Stimulated activated naive B cell treated with anti-CD40 and anti-IgM and Interleukin-4, amounts not matched to agents 10 μg/mL and 1 μg/mL and 100 μg/mL, for 72 hours (primary cell): ENCODE results near the gene ACP6.

Experiments
- ATAC-seq, 2 donors: fragments of 150-1000 bp; cut with Tn5 transposase; replicated peaks; 2 replicates each; pipeline ENCODE4 v1.10.0; 2021; ENCODE audit warnings: moderate library complexity in 1 of 2
- DNase-seq: peaks from one replicate; pipeline ENCODE4 v3.0.0; 2021
- H3K27ac Mint-ChIP-seq: one replicate; pipeline ENCODE4 v1.8.0; 2022; ENCODE audit warnings: mild to moderate bottlenecking, mixed read lengths
- H3K27me3 Mint-ChIP-seq, 2 donors: one replicate each; pipeline ENCODE4 v1.8.0; 2022; ENCODE audit warnings: mixed read lengths in 2 of 2
- H3K36me3 Mint-ChIP-seq, 2 donors: one replicate each; pipeline ENCODE4 v1.8.0; 2022; ENCODE audit warnings: mixed read lengths in 2 of 2, mild to moderate bottlenecking in 1 of 2
- H3K4me1 Mint-ChIP-seq, 2 donors: one replicate each; pipeline ENCODE4 v1.8.0; 2022; ENCODE audit warnings: mixed read lengths in 2 of 2, mild to moderate bottlenecking in 1 of 2
- H3K4me3 Mint-ChIP-seq, 2 donors: one replicate each; pipeline ENCODE4 v1.8.0; 2022; ENCODE audit warnings: mild to moderate bottlenecking in 2 of 2, mixed read lengths in 2 of 2, moderate library complexity in 1 of 2
- H3K9me3 Mint-ChIP-seq, 2 donors: one replicate each; pipeline ENCODE4 v1.8.0; 2022; ENCODE audit warnings: mixed read lengths in 2 of 2, mild to moderate bottlenecking in 1 of 2

ACP6 gene

DNA sequence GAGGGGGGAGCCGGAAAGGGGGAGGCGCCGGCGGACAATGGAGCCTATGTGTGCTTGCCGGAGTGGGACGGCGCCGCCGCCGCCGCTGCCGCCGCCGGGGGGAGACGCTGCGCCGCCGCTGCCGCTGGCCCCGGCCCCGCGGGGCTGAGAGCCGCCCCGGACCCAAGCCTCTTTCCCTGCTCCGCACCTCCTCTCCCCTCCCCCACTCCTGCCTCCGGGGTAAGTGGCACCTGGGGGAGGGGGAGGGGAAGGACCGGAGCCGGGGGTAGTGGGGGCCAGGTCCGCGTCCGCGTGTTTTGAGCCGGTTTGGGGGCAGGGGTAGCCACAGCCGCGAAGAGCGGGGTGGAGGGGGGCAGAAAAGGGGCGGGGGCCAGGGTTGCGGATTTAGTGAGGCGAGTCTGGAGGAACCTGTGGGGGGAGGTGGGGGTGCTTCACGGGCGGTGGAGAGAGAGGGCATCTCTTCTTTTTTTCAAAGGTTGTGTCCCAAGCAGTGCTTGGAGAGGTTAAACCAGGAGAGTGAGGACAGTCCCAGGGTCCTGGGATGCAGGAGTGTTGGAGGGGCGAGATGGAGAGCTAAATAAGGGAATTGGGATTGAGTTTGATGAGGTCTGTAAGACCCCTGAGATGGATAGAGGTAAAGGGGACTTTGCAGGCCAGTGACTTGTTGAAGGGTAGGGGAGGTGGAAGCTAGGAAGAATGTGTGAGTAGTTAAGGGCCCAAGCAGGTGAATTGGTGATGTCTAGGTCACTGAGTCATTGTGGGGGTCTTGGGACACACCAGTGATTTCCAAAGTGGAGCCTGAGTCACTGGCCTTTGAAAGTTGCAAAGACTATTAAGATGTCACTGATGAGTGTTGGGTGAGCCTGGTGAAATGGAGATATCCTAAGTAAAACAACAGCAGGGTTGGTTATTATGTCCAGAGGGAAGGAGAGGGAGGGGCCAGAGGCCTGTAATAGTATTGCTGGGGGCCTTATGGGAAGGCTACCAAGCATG lies 69.9 kb downstream of the ACP6 start:
- Mint-ChIP-seq H3K27ac (peak overlapping the region; percentile 34), H3K36me3 (peaks cover 2 to 6% of the 10 kb centered on the region in 2 donors), H3K9me3 (no peaks in the 10 kb centered on the region), H3K4me3 (peak overlapping the region; percentile 84 to 99), H3K27me3 (peaks cover 0 to 8% of the 10 kb centered on the region in 2 donors), H3K4me1 (peaks cover 15 to 24% of the 10 kb centered on the region in 2 donors)
- ATAC-seq = peak; percentile 6 to 13
- no peak for DNase-seq

DNA sequence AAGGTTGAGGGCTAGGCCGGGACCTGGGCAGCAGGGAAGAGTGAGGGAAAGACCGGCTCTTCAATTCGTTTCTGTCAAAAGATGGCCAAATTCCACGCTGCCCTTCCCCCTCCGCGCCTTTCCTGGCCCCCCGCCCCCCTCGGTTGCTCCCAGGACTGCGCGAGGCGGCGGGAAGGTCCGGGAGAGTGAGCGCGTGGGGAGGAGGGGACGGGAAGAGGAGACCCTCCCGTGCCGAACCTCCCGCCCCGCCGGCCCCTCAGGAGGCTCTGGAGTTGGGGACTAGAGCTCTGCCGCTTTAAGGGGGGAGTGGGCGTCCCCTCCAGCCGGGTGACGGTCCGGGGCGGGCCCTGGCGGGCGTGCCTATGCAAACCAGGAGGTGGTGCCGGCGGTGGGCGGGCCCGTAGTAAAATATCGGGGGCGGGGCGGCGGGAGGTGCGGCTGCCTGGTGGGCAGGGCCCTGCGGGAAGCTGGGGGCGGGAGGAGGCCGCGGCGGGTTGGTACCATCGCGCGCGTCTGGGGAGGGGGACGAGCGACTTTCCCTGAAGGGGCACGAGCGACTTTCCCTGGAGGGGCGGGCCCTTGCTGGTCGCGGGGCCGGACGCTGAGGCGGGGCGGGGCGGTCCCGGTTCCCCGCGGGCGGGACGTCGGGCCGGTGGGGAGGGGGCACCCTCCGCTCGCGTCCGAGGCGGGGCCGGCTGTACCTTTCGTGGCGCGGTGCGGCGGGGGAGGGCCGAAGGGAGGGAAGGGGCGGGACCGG lies 70.8 kb downstream of the ACP6 start:
- DNase-seq (peak; percentile 91), ATAC-seq (peak; percentile 85 to 89)
- peak overlapping the region; percentile 65 for H3K27ac Mint-ChIP-seq
- H3K4me3 Mint-ChIP-seq = peak overlapping the region; percentile 93 to 99
- peaks cover 0 to 8% of the 10 kb centered on the region in 2 donors for H3K27me3 Mint-ChIP-seq
- no peaks in the 10 kb centered on the region for H3K9me3 Mint-ChIP-seq
- peaks cover 0 to 1% of the 10 kb centered on the region in 2 donors for H3K36me3 Mint-ChIP-seq
- peaks cover 15 to 24% of the 10 kb centered on the region in 2 donors for H3K4me1 Mint-ChIP-seq

DNA sequence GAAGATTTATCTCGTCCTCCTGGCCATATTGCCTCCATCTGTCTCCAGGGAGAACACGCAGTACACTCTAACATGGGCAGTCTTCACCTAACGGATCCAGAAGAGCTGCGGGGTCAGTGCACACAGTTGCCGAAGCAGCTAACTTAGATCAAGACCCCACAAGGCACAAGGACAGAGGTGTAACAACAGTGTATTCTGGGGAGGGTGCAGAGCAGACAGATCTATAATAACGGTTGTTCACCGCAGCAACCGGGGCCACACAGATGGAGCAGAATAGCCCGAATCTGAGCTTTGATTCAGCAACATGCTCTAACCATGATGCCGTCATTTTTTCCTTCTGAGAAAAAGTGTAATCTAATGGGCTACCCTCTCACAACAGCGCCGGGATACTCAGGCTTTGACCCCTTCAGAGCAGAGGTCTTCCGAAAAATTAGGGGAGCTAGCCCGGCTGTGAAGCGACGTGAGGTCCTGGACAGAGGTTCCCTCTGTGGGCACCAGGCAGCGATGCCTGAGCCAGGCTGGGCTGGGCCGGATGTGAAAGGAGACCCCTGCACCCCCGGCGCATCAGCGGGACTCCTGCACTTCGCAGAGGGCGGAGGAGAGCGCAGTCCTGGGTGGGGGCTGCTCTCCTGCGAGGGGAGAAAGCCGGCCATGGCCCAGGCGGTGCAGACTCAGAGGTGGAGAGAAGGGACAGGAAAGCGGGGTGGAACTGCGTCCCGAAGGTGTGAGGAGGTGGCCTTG lies 71.5 kb downstream of the ACP6 start:
- DNase-seq (no peak), ATAC-seq (peak; percentile 4 to 14)
- Mint-ChIP-seq H3K4me3 (peak overlapping the region; percentile 93 to 99), H3K27ac (peak overlapping the region; percentile 95), H3K36me3 (no peaks in the 10 kb centered on the region), H3K9me3 (no peaks in the 10 kb centered on the region), H3K27me3 (peaks cover 0 to 8% of the 10 kb centered on the region in 2 donors), H3K4me1 (peaks cover 15 to 24% of the 10 kb centered on the region in 2 donors)

DNA sequence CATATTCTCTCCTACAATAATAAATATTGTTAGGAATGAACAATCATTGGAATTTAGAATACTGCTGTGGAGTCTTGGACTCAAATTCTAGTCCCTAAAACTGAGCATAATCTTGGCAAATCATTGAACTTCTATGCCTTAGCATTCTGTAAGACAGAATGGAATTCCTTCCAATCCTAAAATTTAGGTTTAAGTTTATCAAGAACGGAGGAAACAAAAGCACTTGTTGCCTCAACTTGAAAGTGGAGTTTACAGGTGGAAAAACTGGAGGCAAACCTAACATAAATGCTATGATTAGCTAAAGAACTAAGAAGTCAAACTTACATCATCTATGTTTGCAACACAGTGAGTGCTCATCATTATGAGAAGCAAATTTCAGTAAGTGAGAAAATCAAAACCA lies 73.3 kb downstream of the ACP6 start:
- no peak for ATAC-seq

More for the DNA sequence above, 73.3 kb downstream of the ACP6 start:
- Mint-ChIP-seq H3K9me3 (no peaks in the 10 kb centered on the region), H3K4me3 (no peak overlapping the region), H3K27me3 (peaks cover 4 to 8% of the 10 kb centered on the region in 2 donors), H3K27ac (no peak overlapping the region), H3K4me1 (peaks cover 15 to 24% of the 10 kb centered on the region in 2 donors), H3K36me3 (no peaks in the 10 kb centered on the region)
- DNase-seq = no peak
